Left ventricle myocardium superior (tissue), 1 donor: ENCODE results near the gene ARHGAP8. TPM values are rescaled to one million over a fixed set of nuclear protein-coding genes. Genes with fewer than 3 reads are reported as not detected.

Source experiments
- ATAC-seq: fragments of 200-7000 bp; cut with Tn5 transposase; one replicate; pipeline ENCODE4 v1.9.1; 2020; ENCODE audit warnings: mild to moderate bottlenecking, moderate library complexity
- DNase-seq: peaks from one replicate; pipeline ENCODE4 v3.0.0-alpha.2; 2020
- intact Hi-C: fragments of 100-400 bp; cut with micrococcal nuclease; formaldehyde crosslinking; loops from one replicate; pipeline ENCODE4 v1.11.0; 2022
- total RNA-seq: library from RNA; stranded (reverse); fragmentation: NEBNext Ultra II Directional; extraction: Animal tissue kit (Norgen Biotek cat#: 25700); gene quantifications from one replicate; pipeline ENCODE4 v1.2.1, GENCODE V29; 2021
- donor health status: DM: no; HTN: yes; CAD: no; lungs with severe emphysema.

ARHGAP8 gene
- total RNA-seq, 1 donor from 2014 or later, result not detected

- ATAC-seq, result no peak
- intact Hi-C loops, result no loop called here
- no peak for DNase-seq
These were observed 28.6 kb upstream of the ARHGAP8 start for GRCh38 chr22:44723801-44724200.

- intact Hi-C loops, result no loop called here
- DNase-seq (no peak), ATAC-seq (no peak)
These were observed 28.0 kb upstream of the ARHGAP8 start for GRCh38 chr22:44724416-44724815.

- intact Hi-C loops, result no loop called here
- ATAC-seq, result no peak
These were observed 27.5 kb upstream of the ARHGAP8 start for GRCh38 chr22:44724859-44725258.

GRCh38 chr22:44726439-44726838 is 25.9 kb upstream of the ARHGAP8 start:
- DNase-seq, result no peak
- intact Hi-C loops, result no loop called here
- ATAC-seq, result no peak

More at GRCh38 chr22:44724859-44725258, 27.5 kb upstream of the ARHGAP8 start:
- DNase-seq, result no peak

- ATAC-seq (no peak), DNase-seq (no peak)
- intact Hi-C loops, result no loop called here
These were observed 25.2 kb upstream of the ARHGAP8 start for GRCh38 chr22:44727148-44727547.

GRCh38 chr22:44727709-44728108 is 24.7 kb upstream of the ARHGAP8 start:
- DNase-seq, result no peak
- intact Hi-C loops, result no loop called here

GRCh38 chr22:44728761-44729324 is 23.5 kb upstream of the ARHGAP8 start:
- intact Hi-C loops, result no loop called here
- DNase-seq, result peak; percentile 60
- ATAC-seq, result peak; percentile 73

More at GRCh38 chr22:44727709-44728108, 24.7 kb upstream of the ARHGAP8 start:
- no peak for ATAC-seq

GRCh38 chr22:44729391-44730021 is 22.9 kb upstream of the ARHGAP8 start:
- ATAC-seq (peak; percentile 83), DNase-seq (peak; percentile 79)
- intact Hi-C loops, result no loop called here

GRCh38 chr22:44730022-44730393 is 22.4 kb upstream of the ARHGAP8 start:
- no peak for DNase-seq
- no peak for ATAC-seq

GRCh38 chr22:44730490-44731356 is 21.7 kb upstream of the ARHGAP8 start:
- intact Hi-C loops, result no loop called here

More at GRCh38 chr22:44730022-44730393, 22.4 kb upstream of the ARHGAP8 start:
- intact Hi-C loops, result no loop called here

GRCh38 chr22:44731357-44731970 is 20.9 kb upstream of the ARHGAP8 start:
- ATAC-seq (no peak), DNase-seq (no peak)
- intact Hi-C loops, result no loop called here

More at GRCh38 chr22:44730490-44731356, 21.7 kb upstream of the ARHGAP8 start:
- DNase-seq, result no peak
- no peak for ATAC-seq

GRCh38 chr22:44732017-44732561 is 20.3 kb upstream of the ARHGAP8 start:
- DNase-seq (no peak), ATAC-seq (no peak)
- intact Hi-C loops, result no loop called here

- no peak for ATAC-seq
- DNase-seq, result no peak
These were observed 19.7 kb upstream of the ARHGAP8 start for GRCh38 chr22:44732661-44733060.

GRCh38 chr22:44733426-44734106 is 18.8 kb upstream of the ARHGAP8 start:
- ATAC-seq (no peak), DNase-seq (no peak)
- intact Hi-C loops, result no loop called here

More at GRCh38 chr22:44732661-44733060, 19.7 kb upstream of the ARHGAP8 start:
- intact Hi-C loops, result no loop called here

- no peak for DNase-seq
- ATAC-seq, result no peak
- intact Hi-C loops, result no loop called here
These were observed 18.1 kb upstream of the ARHGAP8 start for GRCh38 chr22:44734278-44734677.

GRCh38 chr22:44734801-44735517 is 17.4 kb upstream of the ARHGAP8 start:
- ATAC-seq, result no peak
- intact Hi-C loops, result no loop called here
- DNase-seq, result no peak

GRCh38 chr22:44735518-44736428 is 16.6 kb upstream of the ARHGAP8 start:
- DNase-seq (peak; percentile 87), ATAC-seq (peak; percentile 74)
- intact Hi-C loops, result no loop called here
